SKM-1 treated with dmso at 0.1 percent for 144 hours (cell line): Measurements from ENCODE around the gene IL12B.
"Not testable (repeated sequence)": the region's sequence is repeated elsewhere in the genome, so short reads cannot be mapped to it uniquely, and the experiment has no call there.

Experiments
- DNase-seq: peaks from one replicate; lab custom pipeline; 2025; ENCODE audit not compliant: unreplicated experiment; lab: John Stamatoyannopoulos, UW

IL12B gene

GRCh38 chr5:159330131-159330800, at the start of gene IL12B:
TSS of gene IL12B (minus strand) at chr5:159330487. CDS start at chr5:159326782, 3,705 bp downstream.
- no peak for DNase-seq

- DNase-seq, result no peak
These were observed 47.4 kb upstream of the IL12B start for GRCh38 chr5:159377653-159378052.

- DNase-seq, result not testable (repeated sequence)
These were observed 37.6 kb upstream of the IL12B start for GRCh38 chr5:159367866-159368265.

- not testable (repeated sequence) for DNase-seq
These were observed 36.5 kb upstream of the IL12B start for GRCh38 chr5:159366776-159367175.

GRCh38 chr5:159362220-159362619, 31.9 kb upstream of the IL12B start:
- DNase-seq, result peak; percentile 95

GRCh38 chr5:159359871-159360270, 29.6 kb upstream of the IL12B start:
- DNase-seq, result not testable (repeated sequence)

GRCh38 chr5:159359408-159359807, 29.1 kb upstream of the IL12B start:
- peak; percentile 76 for DNase-seq

GRCh38 chr5:159353661-159354252, 23.5 kb upstream of the IL12B start:
- DNase-seq, result no peak

- DNase-seq, result not testable (repeated sequence)
These were observed 20.4 kb upstream of the IL12B start for GRCh38 chr5:159350644-159351043.

- DNase-seq, result not testable (repeated sequence)
These were observed 19.9 kb upstream of the IL12B start for GRCh38 chr5:159350216-159350615.

GRCh38 chr5:159345861-159346260, 15.6 kb upstream of the IL12B start:
- no peak for DNase-seq

GRCh38 chr5:159345336-159345735, 15.0 kb upstream of the IL12B start:
- DNase-seq, result peak; percentile 29

GRCh38 chr5:159343295-159344094, 13.2 kb upstream of the IL12B start:
- DNase-seq, result peak; percentile 70

- peak; percentile 48 for DNase-seq
These were observed 12.6 kb upstream of the IL12B start for GRCh38 chr5:159342840-159343239.

- peak; percentile 89 for DNase-seq
These were observed 11.6 kb upstream of the IL12B start for GRCh38 chr5:159341906-159342310.

- no peak for DNase-seq
These were observed 10.9 kb upstream of the IL12B start for GRCh38 chr5:159341145-159341544.

- DNase-seq, result no peak
These were observed 10.2 kb upstream of the IL12B start for GRCh38 chr5:159340511-159340910.

GRCh38 chr5:159339460-159339859, 9.2 kb upstream of the IL12B start:
- no peak for DNase-seq

- DNase-seq, result no peak
These were observed 7.8 kb upstream of the IL12B start for GRCh38 chr5:159338118-159338517.

- peak; percentile 73 for DNase-seq
These were observed 7.0 kb upstream of the IL12B start for GRCh38 chr5:159337016-159337955.

GRCh38 chr5:159336586-159336985, 6.3 kb upstream of the IL12B start:
- DNase-seq, result no peak
